B cell (primary cell): ENCODE measurements around the gene IL17A. TPM values are rescaled to one million over a fixed set of nuclear protein-coding genes. Genes with fewer than 3 reads are reported as not detected.

Source experiments
- ATAC-seq: fragments of 200-7000 bp; cut with Tn5 transposase; one replicate; pipeline ENCODE4 v1.10.0; 2021; ENCODE audit warnings: low read depth, mild to moderate bottlenecking, moderate number of reproducible peaks, moderate library complexity
- CTCF ChIA-PET: fragments of 350-600 bp; sonication (Branson Sonifier 250); formaldehyde crosslinking; loops from one replicate; lab custom pipeline; 2021; ENCODE audit warnings: antibody characterized with exemption, inconsistent platforms; lab: Charles Lee
- POLR2A ChIA-PET: fragments of 350-600 bp; sonication (Branson Sonifier 250); formaldehyde crosslinking; loops from one replicate; lab custom pipeline; 2021; ENCODE audit warnings: antibody characterized with exemption; lab: Charles Lee
- DNase-seq: peaks from one replicate; pipeline ENCODE4 v3.0.0; 2013
- H2AFZ ChIP-seq: 2 replicates; pipeline ENCODE4 v1.6.1; 2012; ENCODE audit warnings: mild to moderate bottlenecking, low read depth, low read length; ENCODE audit not compliant: insufficient read depth, poor library complexity, severe bottlenecking
- H3K27ac ChIP-seq, 2 donors: 1 replicate in 1 of 2; 2 replicates in 1 of 2; pipeline ENCODE4 v1.5.1; 2012 to 2013; ENCODE audit warnings: low read length in 2 of 2, mild to moderate bottlenecking in 2 of 2, moderate library complexity in 1 of 2
- H3K27me3 ChIP-seq, 4 experiments: fragments of 200-600 bp in 1 of 4; sonication (generic) in 1 of 4; replicated peaks in 1 of 4; 1 replicate in 2 of 4; 2 replicates in 2 of 4; pipeline versions ENCODE4 v1.6.1 to v1.7.0; 2013 to 2016; ENCODE audit warnings: low read length in 3 of 4, mild to moderate bottlenecking in 2 of 4, mixed read lengths in 1 of 4, moderate library complexity in 1 of 4; ENCODE audit not compliant: insufficient read depth in 4 of 4, control insufficient read depth in 3 of 4; ENCODE audit errors: control extremely low read depth in 1 of 4
- H3K36me3 ChIP-seq, 2 experiments: replicated peaks in 1 of 2; 1 replicate in 1 of 2; 2 replicates in 1 of 2; pipeline versions ENCODE4 v1.6.1 to v1.7.1; 2013; ENCODE audit warnings: low read length in 1 of 2; ENCODE audit not compliant: insufficient read depth in 2 of 2, control insufficient read depth in 1 of 2; ENCODE audit errors: control extremely low read depth in 1 of 2, extremely low read depth in 1 of 2
- H3K4me1 ChIP-seq, 2 donors: fragments of 200-600 bp in 1 of 2; sonication (generic) in 1 of 2; 1 replicate in 1 of 2; 2 replicates in 1 of 2; pipeline versions ENCODE4 v1.5.1 to v1.6.1; 2013 to 2017; ENCODE audit warnings: low read length in 2 of 2; ENCODE audit not compliant: control insufficient read depth in 2 of 2, insufficient read depth in 2 of 2
- H3K4me2 ChIP-seq: replicated peaks from 2 replicates; pipeline ENCODE3; 2012; ENCODE audit warnings: mild to moderate bottlenecking, low read depth, low read length; ENCODE audit not compliant: poor library complexity, severe bottlenecking
- H3K4me3 ChIP-seq, 5 experiments: fragments of 200-600 bp in 1 of 5; sonication (generic) in 1 of 5; 1 replicate in 3 of 5; 2 replicates in 2 of 5; pipeline versions ENCODE4 v1.5.1 to v1.7.0; 2011 to 2016; ENCODE audit warnings: low read length in 4 of 5, mild to moderate bottlenecking in 4 of 5, low read depth in 2 of 5, control low read depth in 1 of 5, moderate library complexity in 1 of 5; ENCODE audit not compliant: insufficient read depth in 1 of 5; ENCODE audit errors: control extremely low read depth in 1 of 5, extremely low read depth in 1 of 5
- H3K79me2 ChIP-seq: fragments of 200-600 bp; sonication (generic); one replicate; pipeline ENCODE4 v1.6.0; 2016; ENCODE audit warnings: low read length; ENCODE audit not compliant: control insufficient read depth, insufficient read depth
- H3K9ac ChIP-seq: fragments of 200-600 bp; sonication (generic); 2 replicates; pipeline ENCODE4 v1.6.1; 2017; ENCODE audit warnings: mild to moderate bottlenecking, low read length, moderate library complexity
- H3K9me3 ChIP-seq, 3 donors: one replicate each; pipeline versions ENCODE4 v1.6.1 to v1.7.1; 2013; ENCODE audit warnings: low read length in 2 of 3; ENCODE audit not compliant: control insufficient read depth in 2 of 3, insufficient read depth in 1 of 3; ENCODE audit errors: control extremely low read depth in 1 of 3
- H4K20me1 ChIP-seq: 2 replicates; pipeline ENCODE4 v1.6.0; 2012; ENCODE audit warnings: mild to moderate bottlenecking, low read length; ENCODE audit not compliant: insufficient read depth, control insufficient read depth, poor library complexity, severe bottlenecking
- H3K27ac Mint-ChIP-seq: one replicate; pipeline ENCODE4 v1.8.0; 2021; ENCODE audit warnings: mixed read lengths
- H3K27me3 Mint-ChIP-seq: one replicate; pipeline ENCODE4 v1.8.0; 2021; ENCODE audit warnings: mixed read lengths
- H3K4me1 Mint-ChIP-seq: one replicate; pipeline ENCODE4 v1.8.0; 2021; ENCODE audit warnings: mixed read lengths
- H3K4me3 Mint-ChIP-seq: one replicate; pipeline ENCODE4 v1.8.0; 2021; ENCODE audit warnings: mixed read lengths
- H3K9me3 Mint-ChIP-seq: one replicate; pipeline ENCODE4 v1.8.0; 2022; ENCODE audit warnings: mixed read lengths; ENCODE audit not compliant: insufficient read depth
- EZH2 ChIP-seq: IDR thresholded peaks from 2 replicates; pipeline ENCODE4 v1.6.1; 2012; ENCODE audit warnings: borderline replicate concordance, low read depth, mild to moderate bottlenecking, moderate library complexity, low read length; ENCODE audit not compliant: insufficient read depth, poor library complexity, severe bottlenecking
- WGBS: methylation state at CpG from one replicate; pipeline ENCODE4 v1.1.5; 2013; ENCODE audit warnings: missing lambda C conversion rate; ENCODE audit not compliant: insufficient coverage; 5-methylcytosine and 5-hydroxymethylcytosine counted together
- intact Hi-C: fragments of 100-400 bp; cut with micrococcal nuclease; formaldehyde crosslinking; loops from one replicate; pipeline ENCODE4 v1.10.0; 2022
- polyA plus RNA-seq: library from polyadenylated mRNA; depleted of rRNA; stranded (reverse); fragments of >200 nt; gene quantifications from 2 replicates; pipeline ENCODE4 v1.2.3, GENCODE V29; 2012
- total RNA-seq, 2 donors: library from RNA; stranded (reverse); fragments of 120-200 nt in 1 of 2; gene quantifications; 1 replicate in 1 of 2; 2 replicates in 1 of 2; pipeline versions ENCODE4 v1.2.3 to v1.2.4, GENCODE V29; 2013 to 2022
- TF ChIP-seq, protein P1 (sequence below): fragments of 200-600 bp; IDR thresholded peaks from one replicate; pipeline ENCODE4 v1.8.0; 2022; ENCODE audit warnings: antibody characterized with exemption, mild to moderate bottlenecking

The IL17A gene
- total and polyA plus RNA-seq, 2 donors (not counting 1 experiment from before 2014, with no cell fraction given), result not detected

DNA sequence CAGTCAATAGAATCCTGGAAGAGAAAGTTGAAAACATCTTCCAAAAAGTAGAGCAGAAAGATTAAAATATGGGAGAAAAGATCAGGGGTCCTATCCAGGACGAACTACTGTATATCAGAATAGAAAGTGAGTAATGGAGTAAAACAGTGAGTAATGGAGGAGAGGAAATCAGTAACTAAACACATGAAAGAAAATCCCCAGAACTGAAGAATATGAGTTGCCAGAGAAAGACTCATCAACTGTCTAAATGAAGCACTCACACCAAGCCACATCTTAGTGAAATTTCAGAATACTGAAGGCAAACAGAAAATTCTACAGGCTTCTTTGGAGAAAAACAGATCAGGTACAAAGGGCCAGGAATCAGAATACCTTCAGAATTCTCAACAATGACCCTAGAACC lies 14.9 kb downstream of the IL17A start:
- Histone ChIP-seq H3K4me3 (no peak overlapping the region), H3K79me2 (no peaks in the 10 kb centered on the region), H3K36me3 (no peaks in the 10 kb centered on the region), H3K4me1 (no peaks in the 10 kb centered on the region), H3K4me2 (no peak overlapping the region), H3K27me3 (no peaks in the 10 kb centered on the region), H2AFZ (no peak overlapping the region), H4K20me1 (no peaks in the 10 kb centered on the region), H3K9me3 (peaks cover 0 to 10% (median 9%) of the 10 kb centered on the region in 3 donors), H3K9ac (no peak overlapping the region), H3K27ac (no peak overlapping the region)
- Mint-ChIP-seq H3K27ac (no peak overlapping the region), H3K27me3 (peaks cover 15% of the 10 kb centered on the region), H3K9me3 (peaks cover 14% of the 10 kb centered on the region), H3K4me1 (no peaks in the 10 kb centered on the region), H3K4me3 (no peak overlapping the region)
- POLR2A ChIA-PET, result no interaction called here
- TF ChIP-seq EZH2, result no peak
- TF ChIP-seq, protein P1, sequence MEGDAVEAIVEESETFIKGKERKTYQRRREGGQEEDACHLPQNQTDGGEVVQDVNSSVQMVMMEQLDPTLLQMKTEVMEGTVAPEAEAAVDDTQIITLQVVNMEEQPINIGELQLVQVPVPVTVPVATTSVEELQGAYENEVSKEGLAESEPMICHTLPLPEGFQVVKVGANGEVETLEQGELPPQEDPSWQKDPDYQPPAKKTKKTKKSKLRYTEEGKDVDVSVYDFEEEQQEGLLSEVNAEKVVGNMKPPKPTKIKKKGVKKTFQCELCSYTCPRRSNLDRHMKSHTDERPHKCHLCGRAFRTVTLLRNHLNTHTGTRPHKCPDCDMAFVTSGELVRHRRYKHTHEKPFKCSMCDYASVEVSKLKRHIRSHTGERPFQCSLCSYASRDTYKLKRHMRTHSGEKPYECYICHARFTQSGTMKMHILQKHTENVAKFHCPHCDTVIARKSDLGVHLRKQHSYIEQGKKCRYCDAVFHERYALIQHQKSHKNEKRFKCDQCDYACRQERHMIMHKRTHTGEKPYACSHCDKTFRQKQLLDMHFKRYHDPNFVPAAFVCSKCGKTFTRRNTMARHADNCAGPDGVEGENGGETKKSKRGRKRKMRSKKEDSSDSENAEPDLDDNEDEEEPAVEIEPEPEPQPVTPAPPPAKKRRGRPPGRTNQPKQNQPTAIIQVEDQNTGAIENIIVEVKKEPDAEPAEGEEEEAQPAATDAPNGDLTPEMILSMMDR, result no peak
- WGBS, result no CpG with 5 or more reads among the region's 1 CpG
- DNase-seq (no peak), ATAC-seq (no peak)
- CTCF ChIA-PET, result no interaction called here
- intact Hi-C loops, result no loop called here

GRCh38 chr6:52201493-52201892 lies 15.3 kb downstream of the IL17A start:
- Histone ChIP-seq H3K4me3 (no peak overlapping the region), H3K36me3 (no peaks in the 10 kb centered on the region), H4K20me1 (no peaks in the 10 kb centered on the region), H3K4me2 (no peak overlapping the region), H3K27ac (no peak overlapping the region), H3K4me1 (no peaks in the 10 kb centered on the region), H2AFZ (no peak overlapping the region), H3K9ac (no peak overlapping the region), H3K9me3 (peaks cover 0 to 10% (median 9%) of the 10 kb centered on the region in 3 donors), H3K79me2 (no peaks in the 10 kb centered on the region), H3K27me3 (no peaks in the 10 kb centered on the region)
- Mint-ChIP-seq H3K4me1 (no peaks in the 10 kb centered on the region), H3K9me3 (peaks cover 14% of the 10 kb centered on the region), H3K27me3 (peaks cover 15% of the 10 kb centered on the region), H3K4me3 (no peak overlapping the region), H3K27ac (no peak overlapping the region)
- ChIA-PET POLR2A (no interaction called here), CTCF (no interaction called here)
- DNase-seq (no peak), ATAC-seq (no peak)
- intact Hi-C loops, result no loop called here
- no peak for TF ChIP-seq EZH2
- TF ChIP-seq, protein P1, result no peak
